Sigmoid colon (tissue), 4 donors: Measurements from ENCODE around the gene PAN2.

Experiments used
- CTCF ChIP-seq, 4 experiments: fragments of 450-650 bp in 3 of 4; fragments of 200-600 bp in 1 of 4; IDR thresholded peaks; one replicate each; pipeline ENCODE4 v1.5.1; 2016 to 2019; ENCODE audit warnings: antibody characterized with exemption in 4 of 4, mild to moderate bottlenecking in 3 of 4, moderate library complexity in 2 of 4
- EP300 ChIP-seq, 4 donors: sonication (generic); formaldehyde crosslinking; IDR thresholded peaks; one replicate each; pipeline ENCODE4 v1.6.1; 2017; ENCODE audit warnings: antibody characterized with exemption in 4 of 4
- POLR2A ChIP-seq, 2 donors: fragments of 450-650 bp; IDR thresholded peaks; one replicate each; pipeline ENCODE4 v1.6.1; 2016; ENCODE audit warnings: antibody characterized with exemption in 2 of 2, mild to moderate bottlenecking in 2 of 2, moderate library complexity in 2 of 2
- POLR2AphosphoS5 ChIP-seq, 4 donors: sonication (generic); formaldehyde crosslinking; IDR thresholded peaks; one replicate each; pipeline ENCODE4 v1.6.1; 2017; ENCODE audit warnings: antibody characterized with exemption in 4 of 4

DNA sequence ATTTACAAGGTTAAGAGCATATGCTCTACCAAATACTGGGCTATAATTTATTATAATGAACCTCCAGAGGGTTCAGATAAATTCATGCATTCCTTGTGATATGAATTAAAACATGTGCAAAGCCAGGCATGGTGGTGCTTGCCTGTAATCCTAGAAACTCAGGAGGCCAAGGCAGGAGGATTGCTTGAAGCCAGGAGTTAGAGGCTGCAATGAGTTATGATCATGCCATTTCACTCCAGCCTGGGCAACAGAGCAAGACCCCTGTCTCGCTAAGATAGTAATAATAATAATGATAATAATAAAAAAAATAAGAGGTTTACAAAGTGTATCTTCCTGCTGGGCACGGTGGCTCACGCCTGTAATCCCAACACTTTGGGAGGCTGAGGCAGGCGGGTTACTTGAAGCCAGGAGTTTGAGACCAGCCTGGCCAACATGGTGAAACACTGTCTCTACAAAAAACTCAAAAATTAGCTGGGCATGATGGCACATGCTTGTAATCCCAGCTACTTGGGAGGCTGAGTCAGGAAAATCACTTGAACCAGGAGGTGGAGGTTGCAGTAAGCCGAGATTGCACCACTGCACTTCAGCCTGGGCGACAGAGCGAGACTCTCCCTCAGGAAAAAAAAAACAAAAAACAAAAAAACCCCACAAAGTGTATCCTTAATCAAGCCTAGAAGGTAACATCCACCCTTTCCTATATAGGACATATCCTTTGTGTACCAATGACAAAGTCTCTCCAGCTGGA lies 26.4 kb downstream of the PAN2 start:
- TF ChIP-seq CTCF (IDR thresholded peaks at IDR 0.05) = no peak
- no peak for TF ChIP-seq POLR2A (IDR thresholded peaks at IDR 0.05)
- TF ChIP-seq POLR2AphosphoS5 (IDR thresholded peaks at IDR 0.05) = no peak
- no peak for TF ChIP-seq EP300 (IDR thresholded peaks at IDR 0.05)
